Measurements from ENCODE around the gene HLA-DRB1.
A peak's percentile ranks its signal among the peaks of the same experiment; 100 is the strongest.
"Not testable (repeated sequence)": the region's sequence is repeated elsewhere in the genome, so short reads cannot be mapped to it uniquely, and the experiment has no call there.

Gene HLA-DRB1

DNA sequence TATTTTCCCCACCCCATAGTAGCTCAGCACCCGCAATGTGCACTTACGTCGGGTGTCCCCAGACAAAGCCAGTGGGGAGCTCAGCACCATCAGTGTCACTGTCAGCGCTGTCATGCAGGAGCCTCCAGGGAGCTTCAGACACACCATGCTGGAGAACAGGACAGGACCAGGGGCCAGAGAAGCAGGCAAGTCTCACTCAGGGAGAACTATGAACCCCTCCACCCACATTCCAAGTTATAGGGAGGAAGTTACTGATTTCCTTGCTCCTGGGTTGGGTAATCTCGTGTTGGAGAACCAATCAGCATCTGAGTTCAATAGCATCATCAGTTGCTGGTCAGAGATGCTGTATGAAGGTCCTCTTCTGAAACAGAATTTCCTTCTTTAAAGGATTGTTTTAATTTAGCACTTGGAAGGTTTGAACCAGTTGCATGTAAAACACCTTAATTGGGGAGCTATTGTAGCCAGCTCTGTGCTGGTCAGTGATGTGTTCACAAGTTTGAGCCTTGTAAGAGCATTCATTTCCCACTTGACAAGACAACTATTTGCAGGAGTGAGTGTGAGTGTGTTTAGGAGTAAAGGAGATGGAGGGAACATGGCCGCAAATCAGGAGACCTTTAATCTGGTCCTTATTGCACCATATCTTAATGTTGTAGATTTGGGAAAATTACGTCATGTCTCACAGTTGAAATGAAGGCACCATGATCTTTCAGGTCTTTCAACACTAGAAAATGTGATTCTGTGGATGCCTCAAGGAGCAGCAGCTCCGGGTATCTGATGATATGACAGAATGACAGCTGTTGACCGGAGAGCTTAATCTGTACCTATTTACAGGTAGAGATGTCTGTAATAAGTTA, at the start of gene HLA-DRB1:
Gene HLA-DRB1, minus strand, starts transcription at position 253 of the 854 bp plus-strand sequence. Its CDS starts 106 bp downstream, at position 147.
- DNase-seq: peak; percentile 66

GRCh38 chr6:32638532-32639219, 49.0 kb upstream of the HLA-DRB1 start:
- DNase-seq: no peak

- DNase-seq: no peak
These were observed 48.2 kb upstream of the HLA-DRB1 start for GRCh38 chr6:32637883-32638282.

GRCh38 chr6:32637219-32637880, 47.7 kb upstream of the HLA-DRB1 start, which contains the start of gene HLA-DQA1:
HLA-DQA1 (plus strand) TSS chr6:32637406; CDS start chr6:32637459, 53 bp downstream.
- DNase-seq: no peak

GRCh38 chr6:32635526-32636123, 46.0 kb upstream of the HLA-DRB1 start:
- DNase-seq: peak; percentile 63

- DNase-seq: not testable (repeated sequence)
These were observed 40.1 kb upstream of the HLA-DRB1 start for GRCh38 chr6:32629793-32630192.

- no peak for DNase-seq
These were observed 38.2 kb upstream of the HLA-DRB1 start for GRCh38 chr6:32627831-32628230.

DNA sequence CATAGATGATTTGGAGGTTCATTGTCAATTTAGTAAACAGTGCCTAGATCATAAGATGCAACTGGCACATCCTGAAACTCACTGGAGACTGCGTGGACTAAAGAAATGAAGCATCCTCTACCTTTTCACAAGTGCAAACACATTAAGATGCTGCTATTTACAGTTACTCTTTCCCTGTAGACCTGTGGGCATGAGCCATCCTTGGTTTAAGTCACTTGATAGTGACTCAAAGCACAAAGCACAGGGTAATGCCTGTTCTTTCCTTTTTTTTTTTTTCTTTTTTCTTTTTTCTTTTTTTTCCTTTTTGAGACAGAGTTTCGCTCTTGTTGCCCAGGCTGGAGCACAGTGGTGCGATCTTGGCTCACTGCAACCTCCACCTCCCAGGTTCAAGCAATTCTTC, 37.6 kb upstream of the HLA-DRB1 start:
- DNase-seq: no peak

DNA sequence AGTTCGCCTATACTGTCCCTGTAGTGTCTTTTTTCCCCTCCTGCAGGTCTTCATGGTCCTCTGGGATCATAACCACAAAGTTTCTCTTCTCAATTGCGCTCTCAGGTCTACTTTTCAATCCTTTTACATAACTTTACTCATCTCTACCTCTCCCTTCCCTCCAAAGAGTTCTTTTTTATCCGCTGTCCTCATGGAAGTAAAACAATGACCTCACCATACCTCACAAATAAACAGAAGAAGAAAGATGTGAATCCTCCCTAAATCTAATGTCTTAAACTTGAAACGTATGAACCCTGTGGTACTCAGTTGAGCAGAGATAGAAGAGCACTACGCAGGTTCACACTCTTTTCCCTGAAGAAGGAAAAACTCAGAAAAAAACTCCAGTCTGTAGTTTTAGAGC, 35.5 kb upstream of the HLA-DRB1 start:
- no peak for DNase-seq

DNA sequence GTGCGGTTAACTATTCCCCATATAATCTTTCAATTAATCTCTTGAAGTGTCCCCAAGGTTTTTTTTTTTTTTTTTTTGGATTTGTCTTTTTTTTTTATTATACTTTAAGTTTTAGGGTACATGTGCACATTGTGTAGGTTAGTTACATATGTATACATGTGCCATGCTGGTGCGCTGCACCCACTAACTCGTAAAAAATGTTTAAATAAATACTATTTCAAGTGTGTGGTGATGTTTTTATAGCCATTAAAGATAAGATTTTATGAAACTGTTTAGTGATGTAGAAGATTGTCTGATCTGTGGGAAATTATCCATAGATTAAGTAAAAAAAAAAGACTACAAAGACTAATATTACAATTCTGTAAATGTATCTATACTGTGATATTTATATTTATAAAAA, 34.9 kb upstream of the HLA-DRB1 start:
- no peak for DNase-seq

DNA sequence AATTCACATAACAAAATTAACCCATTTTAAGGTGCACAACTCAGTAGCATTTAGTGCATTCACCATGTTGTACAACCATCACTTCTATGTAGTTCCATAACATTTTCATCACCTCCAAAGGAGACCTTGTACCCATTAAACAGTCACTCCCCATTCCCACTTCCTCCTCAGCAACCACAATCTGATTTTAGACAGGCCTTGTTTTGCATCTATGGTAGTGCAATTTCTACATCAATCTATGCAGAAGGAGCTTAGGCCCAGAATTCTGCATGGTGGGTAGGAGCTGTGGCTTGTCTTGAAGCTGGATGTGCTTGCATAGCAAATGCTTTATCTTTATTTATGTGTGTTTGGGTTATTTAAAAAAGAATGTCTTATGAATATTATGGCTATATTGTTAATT, 34.0 kb upstream of the HLA-DRB1 start:
- DNase-seq: no peak

DNA sequence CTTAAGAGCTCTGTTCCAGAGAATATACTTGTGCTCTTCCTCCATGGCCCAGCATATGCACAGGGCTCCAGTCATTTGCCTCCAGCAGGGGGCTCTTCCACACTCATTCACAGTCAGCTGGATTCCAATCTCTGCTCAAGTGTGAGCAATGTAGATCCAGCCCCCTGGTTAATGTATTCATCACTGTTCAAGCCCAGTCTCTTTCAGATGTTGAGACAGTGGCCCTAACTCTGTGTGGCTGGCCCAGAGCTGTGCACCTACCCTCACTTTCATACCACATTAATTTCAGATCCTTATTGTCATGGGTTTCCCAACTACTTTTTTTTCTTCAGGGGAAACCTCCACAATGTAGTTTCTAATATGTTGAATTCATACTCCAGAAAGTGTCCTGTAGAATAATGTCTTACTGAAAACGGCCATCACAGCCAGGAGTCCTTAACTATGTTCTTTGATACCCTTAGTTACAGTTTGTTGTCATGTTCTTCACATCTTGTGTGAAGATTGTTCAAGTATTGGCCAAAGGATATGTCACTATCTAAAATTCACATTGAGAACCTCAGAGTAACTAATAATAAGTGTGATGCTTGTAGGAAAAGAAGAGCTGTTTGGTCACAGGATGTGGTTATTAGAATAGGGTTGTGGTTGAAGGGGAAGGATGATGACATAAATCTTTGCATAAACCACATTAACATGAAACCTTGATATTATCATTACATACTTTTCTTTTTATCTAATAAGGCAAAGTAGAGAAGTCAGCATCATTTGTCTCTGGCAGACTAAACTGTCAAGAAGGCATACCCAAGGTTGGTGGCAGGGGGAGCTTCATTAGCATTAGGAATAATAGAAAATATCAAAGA, 33.1 kb upstream of the HLA-DRB1 start:
- peak; percentile 86 for DNase-seq

DNA sequence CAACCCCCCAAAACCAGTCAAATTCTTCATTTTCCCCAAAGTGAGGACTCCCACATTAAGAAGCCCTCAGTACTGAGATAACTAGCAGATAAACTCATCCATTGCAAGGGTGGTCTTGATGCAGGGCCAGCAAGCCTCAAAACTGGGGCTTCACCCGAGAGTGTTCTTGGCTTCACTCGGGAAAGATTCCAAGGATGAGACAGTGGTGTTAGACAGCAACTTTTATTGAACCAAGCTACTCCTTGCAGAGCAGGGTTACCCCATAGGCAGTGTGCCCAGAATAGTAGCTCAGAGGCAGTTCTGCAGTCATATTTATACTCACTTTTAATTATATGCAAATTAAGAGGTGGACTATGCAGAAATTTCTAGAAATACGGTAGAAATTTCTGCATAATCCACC, 31.7 kb upstream of the HLA-DRB1 start:
- DNase-seq: no peak

DNA sequence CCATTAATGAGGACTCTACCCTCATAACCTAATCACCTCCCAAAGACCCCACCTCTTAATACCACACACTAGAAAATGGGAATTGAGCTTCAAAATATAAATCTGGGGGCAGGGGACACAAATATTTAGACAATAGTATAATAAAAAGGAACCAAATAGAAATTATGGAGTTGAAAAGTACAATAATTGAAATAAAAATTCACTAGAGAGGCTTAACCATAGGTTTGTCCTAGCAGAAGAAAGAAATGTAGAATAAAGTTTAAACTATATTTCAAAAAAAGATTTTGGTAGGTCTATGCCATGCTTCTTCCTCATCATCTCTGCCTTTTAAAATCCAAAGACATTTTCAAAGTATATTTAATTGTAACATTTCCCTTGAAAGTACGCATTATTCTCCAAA, 28.1 kb upstream of the HLA-DRB1 start:
- DNase-seq: no peak

- DNase-seq: no peak
These were observed 26.4 kb upstream of the HLA-DRB1 start for GRCh38 chr6:32615885-32616532.

- peak; percentile 67 for DNase-seq
These were observed 24.9 kb upstream of the HLA-DRB1 start for GRCh38 chr6:32614366-32615081.

DNA sequence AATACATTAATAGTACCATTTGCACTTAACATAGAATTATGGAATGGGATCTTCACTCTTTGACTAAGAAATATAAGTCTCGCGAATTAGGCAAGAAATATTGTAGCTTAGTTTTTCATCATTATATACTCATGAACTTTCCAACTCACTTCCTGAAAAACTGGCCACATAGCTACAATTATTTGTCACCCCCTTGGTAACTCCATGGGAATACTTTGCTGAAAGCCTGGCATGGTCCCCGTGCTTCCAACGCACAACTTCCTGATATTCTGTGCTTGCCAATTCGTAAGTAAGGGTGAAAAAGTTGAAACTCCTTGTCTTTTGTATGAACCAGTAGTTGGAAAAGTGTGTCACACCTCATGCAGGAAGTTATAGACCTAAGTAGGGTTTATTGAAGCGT, 23.8 kb upstream of the HLA-DRB1 start:
- no peak for DNase-seq

DNA sequence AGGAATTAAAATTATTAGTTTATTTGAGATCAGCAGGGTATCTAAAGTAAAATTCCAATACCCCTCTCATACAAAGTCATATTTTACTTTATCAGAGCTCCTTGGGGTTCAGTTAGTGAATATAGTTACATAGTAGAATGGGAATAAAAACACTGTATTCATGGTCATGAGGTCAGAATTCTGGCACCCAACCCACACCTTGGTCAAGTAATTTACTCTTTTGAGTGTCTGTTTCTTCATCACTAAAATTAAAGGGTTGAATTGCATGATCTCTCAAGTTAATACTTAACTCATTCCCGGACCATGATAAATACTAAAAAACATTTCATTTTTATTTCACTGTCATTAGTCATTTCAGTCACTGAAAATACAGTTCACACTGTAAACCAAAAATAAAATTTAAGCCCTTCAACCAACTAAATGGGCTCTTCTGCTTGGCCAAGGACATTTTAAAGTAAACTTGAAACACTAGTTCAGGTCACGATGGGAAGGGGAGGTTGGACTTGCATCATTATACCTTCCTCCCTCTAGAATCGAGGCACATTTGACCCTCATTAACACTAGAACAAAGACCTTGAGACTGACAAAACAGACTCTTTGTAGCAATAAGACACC, 21.1 kb upstream of the HLA-DRB1 start:
- DNase-seq: no peak

- peak; percentile 98 for DNase-seq
These were observed 20.3 kb upstream of the HLA-DRB1 start for GRCh38 chr6:32609731-32610640.

Data from islet precursor cell (in vitro differentiated cells).